Brain (organoid and tissue), 1 donor: ENCODE measurements around the gene KRTAP19-8. TPM values are rescaled to one million over a fixed set of nuclear protein-coding genes. Genes with fewer than 3 reads are reported as not detected.

Source experiments
- polyA plus RNA-seq: library from polyadenylated mRNA; stranded (reverse); fragments of 350-450 nt; fragmentation: Illumina TruSeq; extraction: RNeasy Lipid Tissue Mini Kit (QIAGEN cat#74804); gene quantifications from one replicate; pipeline ENCODE4 v1.2.3, GENCODE V29; 2015; ENCODE audit warnings: low read depth, low replicate concordance; ENCODE audit not compliant: insufficient read depth

KRTAP19-8 gene
- polyA plus RNA-seq, 1 donor from 2014 or later: not detected

Other genes starting within 250 kb of the KRTAP19-8 start
- gene KRTAP8-1, start 225.2 kb downstream of the KRTAP19-8 start, polyA plus RNA-seq: not detected
- gene KRTAP7-1, start 208.7 kb downstream of the KRTAP19-8 start, polyA plus RNA-seq: not detected
- gene KRTAP11-1, start 156.9 kb downstream of the KRTAP19-8 start, polyA plus RNA-seq: not detected